Stomach (tissue), 9 donors: ENCODE measurements around the gene HP. TPM values are rescaled to one million over a fixed set of nuclear protein-coding genes. Genes with fewer than 3 reads are reported as not detected.
"Not testable (repeated sequence)": the region's sequence is repeated elsewhere in the genome, so short reads cannot be mapped to it uniquely, and the experiment has no call there.

Source experiments
- DNase-seq, 2 donors: peaks; one replicate each; pipeline versions ENCODE4 v3.0.0 to v3.0.0-alpha.2; 2013 to 2019
- H3K27ac ChIP-seq, 5 donors: fragments of 200-600 bp in 4 of 5; sonication (generic) in 4 of 5; one replicate each; pipeline ENCODE4 v1.5.1; 2013 to 2019; ENCODE audit warnings: mild to moderate bottlenecking in 1 of 5, moderate library complexity in 1 of 5
- H3K27me3 ChIP-seq, 3 donors: fragments of 200-600 bp; sonication (generic); one replicate each; pipeline ENCODE4 v1.5.1; 2017 to 2019; ENCODE audit warnings: mixed run types in 1 of 3
- H3K36me3 ChIP-seq, 4 donors: fragments of 200-600 bp; sonication (generic); 1 replicate in 3 of 4; 2 replicates in 1 of 4; pipeline ENCODE4 v1.5.1; 2016 to 2019
- H3K4me1 ChIP-seq, 4 donors: fragments of 200-600 bp; sonication (generic); one replicate each; pipeline ENCODE4 v1.5.1; 2016 to 2019
- H3K4me3 ChIP-seq, 4 donors: fragments of 200-600 bp; sonication (generic) in 3 of 4; one replicate each; pipeline ENCODE4 v1.5.1; 2016 to 2019; ENCODE audit warnings: mild to moderate bottlenecking in 1 of 4
- H3K9me3 ChIP-seq, 4 donors: fragments of 200-600 bp; sonication (generic); one replicate each; pipeline ENCODE4 v1.5.1; 2016 to 2019
- EP300 ChIP-seq: sonication (generic); formaldehyde crosslinking; IDR thresholded peaks from one replicate; pipeline ENCODE4 v1.6.1; 2017; ENCODE audit warnings: antibody characterized with exemption
- POLR2A ChIP-seq, 4 donors: fragments of 450-650 bp; IDR thresholded peaks; one replicate each; pipeline ENCODE4 v1.6.1; 2016; ENCODE audit warnings: antibody characterized with exemption in 4 of 4, control low read depth in 2 of 4, mild to moderate bottlenecking in 1 of 4, moderate library complexity in 1 of 4
- POLR2AphosphoS5 ChIP-seq, 3 donors: sonication (generic); formaldehyde crosslinking; IDR thresholded peaks; one replicate each; pipeline ENCODE4 v1.6.1; 2016; ENCODE audit warnings: antibody characterized with exemption in 3 of 3
- WGBS, 5 donors: extraction: QIAGEN DNeasy Blood & Tissue Kit in 3 of 5; methylation state at CpG; one replicate each; pipeline versions ENCODE4 v1.1.5 to v1.1.7; 2013 to 2018; 5-methylcytosine and 5-hydroxymethylcytosine counted together
- intact Hi-C: fragments of 100-400 bp; cut with DNase I; formaldehyde crosslinking; loops from one replicate; pipeline ENCODE4 v1.15.1; 2023; ENCODE audit warnings: low total_unique reads
- polyA plus RNA-seq, 3 donors: library from polyadenylated mRNA; stranded (reverse); fragments of 200-250 nt; gene quantifications; one replicate each; pipeline ENCODE4 v1.2.3, GENCODE V29; 2013
- total RNA-seq, 5 donors: library from RNA; depleted of rRNA; stranded (reverse); fragments of >200 nt; gene quantifications; one replicate each; pipeline versions ENCODE4 v1.1.0 to v1.2.3, GENCODE V29; 2014 to 2016
- TF ChIP-seq, protein P1 (sequence below), 7 experiments: fragments of 450-650 bp in 4 of 7; fragments of 200-600 bp in 3 of 7; sonication (generic) in 3 of 7; IDR thresholded peaks; one replicate each; pipeline ENCODE4 v1.5.1; 2016 to 2019; ENCODE audit warnings: antibody characterized with exemption in 7 of 7, control low read depth in 2 of 7, mild to moderate bottlenecking in 1 of 7
- donor health status: healthy with polysubstance abuse.
- donor health status: Bipolar disorder and iron deficiency.
- donor health status: healthy.

HP gene
- total and polyA plus RNA-seq, 8 donors = 1.6 to 8.8 (median 3.3) TPM; not detected in 3

DNA sequence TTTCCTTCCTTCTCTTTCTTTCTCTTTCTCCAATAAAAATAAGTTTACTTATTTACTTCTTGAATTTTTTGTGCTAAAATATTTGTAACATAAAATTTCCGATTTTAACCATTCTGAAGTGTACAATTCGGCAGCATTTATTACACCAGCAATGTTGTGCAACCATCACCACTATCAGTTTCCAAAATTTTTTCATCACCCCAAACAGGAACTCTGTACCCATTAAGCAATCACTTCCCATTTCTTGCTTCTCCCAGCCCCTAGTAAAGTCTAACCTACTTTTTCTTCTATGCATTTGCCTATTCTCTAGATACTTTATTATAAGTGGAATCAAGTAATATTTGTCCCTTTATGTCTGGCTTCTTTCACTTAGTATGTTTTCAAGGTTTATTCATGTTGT lies 2.5 kb upstream of the HP start:
- Histone ChIP-seq H3K4me1 (no peaks in the 10 kb centered on the region), H3K9me3 (peaks cover 0 to 12% (median 4%) of the 10 kb centered on the region in 4 donors), H3K36me3 (no peaks in the 10 kb centered on the region), H3K27me3 (no peaks in the 10 kb centered on the region), H3K27ac (no peak overlapping the region), H3K4me3 (no peak overlapping the region)
- TF ChIP-seq, protein P1, sequence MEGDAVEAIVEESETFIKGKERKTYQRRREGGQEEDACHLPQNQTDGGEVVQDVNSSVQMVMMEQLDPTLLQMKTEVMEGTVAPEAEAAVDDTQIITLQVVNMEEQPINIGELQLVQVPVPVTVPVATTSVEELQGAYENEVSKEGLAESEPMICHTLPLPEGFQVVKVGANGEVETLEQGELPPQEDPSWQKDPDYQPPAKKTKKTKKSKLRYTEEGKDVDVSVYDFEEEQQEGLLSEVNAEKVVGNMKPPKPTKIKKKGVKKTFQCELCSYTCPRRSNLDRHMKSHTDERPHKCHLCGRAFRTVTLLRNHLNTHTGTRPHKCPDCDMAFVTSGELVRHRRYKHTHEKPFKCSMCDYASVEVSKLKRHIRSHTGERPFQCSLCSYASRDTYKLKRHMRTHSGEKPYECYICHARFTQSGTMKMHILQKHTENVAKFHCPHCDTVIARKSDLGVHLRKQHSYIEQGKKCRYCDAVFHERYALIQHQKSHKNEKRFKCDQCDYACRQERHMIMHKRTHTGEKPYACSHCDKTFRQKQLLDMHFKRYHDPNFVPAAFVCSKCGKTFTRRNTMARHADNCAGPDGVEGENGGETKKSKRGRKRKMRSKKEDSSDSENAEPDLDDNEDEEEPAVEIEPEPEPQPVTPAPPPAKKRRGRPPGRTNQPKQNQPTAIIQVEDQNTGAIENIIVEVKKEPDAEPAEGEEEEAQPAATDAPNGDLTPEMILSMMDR (IDR thresholded peaks at IDR 0.05) = no peak
- TF ChIP-seq POLR2A (IDR thresholded peaks at IDR 0.05) (no peak), EP300 (no peak), POLR2AphosphoS5 (IDR thresholded peaks at IDR 0.05) (no peak)
- 72 to 91% (median 90%) methylated on average over 2 of the region's 2 CpGs for WGBS, 5 donors
- DNase-seq = no peak
- intact Hi-C loops = no loop called here

DNA sequence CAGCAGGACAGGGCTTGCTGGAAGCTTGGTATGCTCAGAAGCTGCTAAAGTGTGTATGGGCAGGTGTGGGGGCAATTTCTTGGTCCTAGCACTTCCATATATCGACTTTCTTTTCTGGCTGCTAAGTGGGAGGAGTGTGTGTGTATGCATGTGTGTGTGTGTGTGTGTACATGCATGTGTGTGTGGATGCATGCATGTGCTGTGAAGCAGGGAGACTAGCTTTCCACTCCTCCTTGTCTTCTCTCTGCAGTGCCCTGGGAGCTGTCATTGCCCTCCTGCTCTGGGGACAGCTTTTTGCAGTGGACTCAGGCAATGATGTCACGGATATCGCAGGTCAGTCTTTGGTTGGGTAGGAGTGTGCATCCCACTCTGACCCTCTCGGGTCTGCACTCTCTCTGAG lies 1.6 kb downstream of the HP start:
- no peak for DNase-seq
- WGBS, 5 donors = 85 to 93% (median 87%) methylated on average over 4 of the region's 4 CpGs

DNA sequence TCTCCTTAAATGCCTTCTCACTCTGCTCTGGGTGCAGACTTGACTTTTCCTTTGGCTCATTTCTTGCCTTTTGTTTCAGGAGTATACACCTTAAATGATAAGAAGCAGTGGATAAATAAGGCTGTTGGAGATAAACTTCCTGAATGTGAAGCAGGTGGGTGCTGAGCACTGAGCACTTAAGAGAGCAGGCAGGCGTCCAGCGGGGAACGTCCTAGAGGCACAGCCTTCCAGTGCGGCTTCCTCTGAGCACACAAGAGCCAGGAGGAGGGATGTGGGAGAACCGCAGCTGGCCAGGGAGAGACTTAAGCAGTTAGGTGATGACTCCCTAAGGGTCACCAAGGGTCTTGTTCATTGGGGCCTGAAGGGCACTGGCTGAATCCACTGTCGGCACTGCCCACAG lies 3.0 kb downstream of the HP start:
- DNase-seq, H3K27ac ChIP-seq, intact Hi-C loops, H3K4me3 ChIP-seq, H3K27me3 ChIP-seq, H3K9me3 ChIP-seq, H3K36me3 ChIP-seq, H3K4me1 ChIP-seq: not testable (repeated sequence)
- WGBS, 5 donors = 20 to 40% methylated on average over 1 to 2 of the region's 6 CpGs; no CpG with 5 or more reads in 3 of the 5 donors

More for the DNA sequence above, 1.6 kb downstream of the HP start:
- no peak for TF ChIP-seq POLR2A (IDR thresholded peaks at IDR 0.05)
- TF ChIP-seq, protein P1 (IDR thresholded peaks at IDR 0.05) = no peak
- no peak for TF ChIP-seq POLR2AphosphoS5 (IDR thresholded peaks at IDR 0.05)
- TF ChIP-seq EP300 = no peak
- H3K36me3 ChIP-seq = no peaks in the 10 kb centered on the region
- intact Hi-C loops = no loop called here
- no peak overlapping the region for H3K4me3 ChIP-seq
- no peaks in the 10 kb centered on the region for H3K4me1 ChIP-seq
- no peak overlapping the region for H3K27ac ChIP-seq
- no peaks in the 10 kb centered on the region for H3K27me3 ChIP-seq
- H3K9me3 ChIP-seq = no peaks in the 10 kb centered on the region

DNA sequence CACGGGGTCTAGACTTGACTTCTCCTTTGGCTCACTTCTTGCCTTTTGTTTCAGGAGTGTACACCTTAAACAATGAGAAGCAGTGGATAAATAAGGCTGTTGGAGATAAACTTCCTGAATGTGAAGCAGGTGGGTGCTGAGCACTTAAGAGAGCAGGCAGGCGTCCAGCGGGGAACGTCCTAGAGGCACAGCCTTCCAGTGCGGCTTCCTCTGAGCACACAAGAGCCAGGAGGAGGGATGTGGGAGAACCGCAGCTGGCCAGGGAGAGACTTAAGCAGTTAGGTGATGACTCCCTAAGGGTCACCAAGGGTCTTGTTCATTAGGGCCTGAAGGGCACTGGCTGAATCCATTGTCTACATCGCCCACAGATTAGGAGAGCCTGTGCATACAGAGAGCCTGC lies 4.8 kb downstream of the HP start:
- H3K9me3 ChIP-seq, H3K27ac ChIP-seq, DNase-seq, H3K36me3 ChIP-seq, H3K4me3 ChIP-seq, intact Hi-C loops, H3K27me3 ChIP-seq, H3K4me1 ChIP-seq: not testable (repeated sequence)
- WGBS, 5 donors = 23 to 45% (median 41%) methylated on average over 5 to 7 of the region's 7 CpGs

DNA sequence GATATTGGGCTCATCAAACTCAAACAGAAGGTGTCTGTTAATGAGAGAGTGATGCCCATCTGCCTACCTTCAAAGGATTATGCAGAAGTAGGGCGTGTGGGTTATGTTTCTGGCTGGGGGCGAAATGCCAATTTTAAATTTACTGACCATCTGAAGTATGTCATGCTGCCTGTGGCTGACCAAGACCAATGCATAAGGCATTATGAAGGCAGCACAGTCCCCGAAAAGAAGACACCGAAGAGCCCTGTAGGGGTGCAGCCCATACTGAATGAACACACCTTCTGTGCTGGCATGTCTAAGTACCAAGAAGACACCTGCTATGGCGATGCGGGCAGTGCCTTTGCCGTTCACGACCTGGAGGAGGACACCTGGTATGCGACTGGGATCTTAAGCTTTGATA lies 6.1 kb downstream of the HP start:
- Histone ChIP-seq H3K27me3 (no peaks in the 10 kb centered on the region), H3K27ac (no peak overlapping the region), H3K4me3 (no peak overlapping the region), H3K9me3 (no peaks in the 10 kb centered on the region), H3K4me1 (no peaks in the 10 kb centered on the region), H3K36me3 (peaks cover 0 to 18% (median 5%) of the 10 kb centered on the region in 4 donors)
- DNase-seq = no peak
- WGBS, 5 donors = 91 to 95% (median 93%) methylated on average over 9 of the region's 9 CpGs
- TF ChIP-seq POLR2AphosphoS5 (IDR thresholded peaks at IDR 0.05) (no peak), EP300 (no peak), POLR2A (IDR thresholded peaks at IDR 0.05) (no peak)
- TF ChIP-seq, protein P1 (IDR thresholded peaks at IDR 0.05) = no peak
- intact Hi-C loops = loop anchor here (5.0 kb wide), 1 partner anchor 37 kb away; no protein-coding TSS in a partner anchor
